Chondrocyte (in vitro differentiated cells): ENCODE data around the gene EPAS1. TPM values are rescaled to one million over a fixed set of nuclear protein-coding genes. Genes with fewer than 3 reads are reported as not detected.

Source experiments
- DNase-seq: peaks from one replicate; pipeline ENCODE4 v3.0.0; 2021; ENCODE audit warnings: mixed read lengths, low spot score
- H3K27ac Mint-ChIP-seq: one replicate; pipeline ENCODE4 v1.8.0; 2021; ENCODE audit warnings: mild to moderate bottlenecking, moderate library complexity, mixed read lengths; ENCODE audit not compliant: unreplicated experiment
- H3K27me3 Mint-ChIP-seq: 2 replicates; pipeline ENCODE4 v1.8.0; 2021; ENCODE audit warnings: low read depth, mixed read lengths
- H3K36me3 Mint-ChIP-seq: 2 replicates; pipeline ENCODE4 v1.8.0; 2021; ENCODE audit warnings: low read depth, mixed read lengths
- H3K4me1 Mint-ChIP-seq: 2 replicates; pipeline ENCODE4 v1.8.0; 2021; ENCODE audit warnings: low read depth, mild to moderate bottlenecking, mixed read lengths
- H3K4me3 Mint-ChIP-seq: one replicate; pipeline ENCODE4 v1.8.0; 2021; ENCODE audit warnings: mild to moderate bottlenecking, moderate library complexity, mixed read lengths; ENCODE audit not compliant: unreplicated experiment
- H3K9me3 Mint-ChIP-seq: 2 replicates; pipeline ENCODE4 v1.8.0; 2021; ENCODE audit warnings: low read depth, mixed read lengths
- total RNA-seq: library from RNA; stranded (reverse); gene quantifications from 3 replicates; pipeline ENCODE4 v1.2.1, GENCODE V29; 2021
- TF ChIP-seq, protein P1 (sequence below): fragments of 200-600 bp; sonication (generic); IDR thresholded peaks from 2 replicates; pipeline ENCODE4 v1.5.0; 2021; ENCODE audit warnings: antibody characterized with exemption, mild to moderate bottlenecking, moderate library complexity

Gene EPAS1
- total RNA-seq, 1 donor from 2014 or later = 122 TPM

DNA sequence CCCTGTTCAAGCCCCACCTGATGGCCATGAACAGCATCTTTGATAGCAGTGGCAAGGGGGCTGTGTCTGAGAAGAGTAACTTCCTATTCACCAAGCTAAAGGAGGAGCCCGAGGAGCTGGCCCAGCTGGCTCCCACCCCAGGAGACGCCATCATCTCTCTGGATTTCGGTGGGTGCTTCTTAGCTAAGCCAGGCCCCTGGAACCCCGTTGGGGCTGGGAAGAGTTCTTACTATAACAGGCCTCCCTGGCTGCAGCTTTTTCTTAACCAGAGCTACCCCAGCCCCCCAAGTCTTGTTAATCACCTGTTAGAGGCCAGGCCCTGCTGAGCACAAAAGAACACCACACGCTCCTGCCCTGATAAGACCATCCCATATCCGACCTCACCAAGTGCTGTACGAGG is 79.4 kb downstream of the EPAS1 start:
- Mint-ChIP-seq H3K27me3 (no peaks in the 10 kb centered on the region), H3K4me3 (no peak overlapping the region), H3K27ac (no peak overlapping the region), H3K36me3 (peaks cover 42% of the 10 kb centered on the region), H3K4me1 (peaks cover 10% of the 10 kb centered on the region), H3K9me3 (peaks cover 4% of the 10 kb centered on the region)
- TF ChIP-seq, protein P1, sequence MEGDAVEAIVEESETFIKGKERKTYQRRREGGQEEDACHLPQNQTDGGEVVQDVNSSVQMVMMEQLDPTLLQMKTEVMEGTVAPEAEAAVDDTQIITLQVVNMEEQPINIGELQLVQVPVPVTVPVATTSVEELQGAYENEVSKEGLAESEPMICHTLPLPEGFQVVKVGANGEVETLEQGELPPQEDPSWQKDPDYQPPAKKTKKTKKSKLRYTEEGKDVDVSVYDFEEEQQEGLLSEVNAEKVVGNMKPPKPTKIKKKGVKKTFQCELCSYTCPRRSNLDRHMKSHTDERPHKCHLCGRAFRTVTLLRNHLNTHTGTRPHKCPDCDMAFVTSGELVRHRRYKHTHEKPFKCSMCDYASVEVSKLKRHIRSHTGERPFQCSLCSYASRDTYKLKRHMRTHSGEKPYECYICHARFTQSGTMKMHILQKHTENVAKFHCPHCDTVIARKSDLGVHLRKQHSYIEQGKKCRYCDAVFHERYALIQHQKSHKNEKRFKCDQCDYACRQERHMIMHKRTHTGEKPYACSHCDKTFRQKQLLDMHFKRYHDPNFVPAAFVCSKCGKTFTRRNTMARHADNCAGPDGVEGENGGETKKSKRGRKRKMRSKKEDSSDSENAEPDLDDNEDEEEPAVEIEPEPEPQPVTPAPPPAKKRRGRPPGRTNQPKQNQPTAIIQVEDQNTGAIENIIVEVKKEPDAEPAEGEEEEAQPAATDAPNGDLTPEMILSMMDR = no peak
- no peak for DNase-seq

- Mint-ChIP-seq H3K4me1 (peaks cover 10% of the 10 kb centered on the region), H3K27me3 (no peaks in the 10 kb centered on the region), H3K9me3 (peaks cover 4% of the 10 kb centered on the region), H3K4me3 (no peak overlapping the region), H3K36me3 (peaks cover 40% of the 10 kb centered on the region), H3K27ac (no peak overlapping the region)
- no peak for DNase-seq
- TF ChIP-seq, protein P1 = no peak
Observed at GRCh38 chr2:46377101-46377581, 79.9 kb downstream of the EPAS1 start.

DNA sequence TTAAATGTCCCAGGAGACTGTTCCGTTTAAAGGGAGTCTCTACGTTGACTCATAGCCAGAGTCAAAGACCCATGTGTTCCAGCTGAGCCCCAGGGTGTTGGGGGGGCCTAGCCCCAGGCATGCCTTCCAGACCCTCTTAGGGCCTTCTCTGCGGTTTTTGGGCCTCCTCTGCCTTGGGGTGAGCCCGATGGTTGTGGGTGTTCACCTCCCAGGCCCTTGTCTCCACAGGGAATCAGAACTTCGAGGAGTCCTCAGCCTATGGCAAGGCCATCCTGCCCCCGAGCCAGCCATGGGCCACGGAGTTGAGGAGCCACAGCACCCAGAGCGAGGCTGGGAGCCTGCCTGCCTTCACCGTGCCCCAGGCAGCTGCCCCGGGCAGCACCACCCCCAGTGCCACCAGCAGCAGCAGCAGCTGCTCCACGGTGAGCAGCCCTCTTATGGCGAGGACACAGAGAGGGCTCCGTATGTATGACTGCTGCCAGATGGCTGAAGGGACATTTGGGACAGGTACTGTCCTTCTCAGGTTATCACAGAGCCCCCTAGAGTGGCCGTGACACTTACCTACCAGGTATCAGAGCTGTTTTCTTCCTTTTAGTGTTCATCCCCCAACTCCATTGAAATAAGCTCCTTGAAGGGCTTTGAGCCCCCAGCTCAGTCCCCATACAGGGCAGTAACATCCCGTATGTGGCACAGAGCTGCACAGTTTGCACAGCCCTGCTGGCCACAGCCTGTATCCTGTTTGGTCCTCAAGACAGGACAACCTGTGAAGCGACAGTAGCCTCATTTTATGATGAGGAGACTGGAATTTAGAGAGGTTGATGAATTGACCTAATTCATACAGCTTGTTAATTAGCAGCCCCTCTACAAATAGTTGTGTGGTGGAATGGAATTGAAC is 80.7 kb downstream of the EPAS1 start:
- Mint-ChIP-seq H3K27me3 (no peaks in the 10 kb centered on the region), H3K4me3 (no peak overlapping the region), H3K27ac (no peak overlapping the region), H3K4me1 (peaks cover 10% of the 10 kb centered on the region), H3K9me3 (peaks cover 4% of the 10 kb centered on the region), H3K36me3 (peaks cover 41% of the 10 kb centered on the region)
- DNase-seq = no peak
- TF ChIP-seq, protein P1 = no peak

GRCh38 chr2:46378616-46379015 is 81.4 kb downstream of the EPAS1 start:
- TF ChIP-seq, protein P1 = no peak
- DNase-seq = no peak
- H3K9me3 Mint-ChIP-seq = no peaks in the 10 kb centered on the region

GRCh38 chr2:46379213-46380037 is 82.2 kb downstream of the EPAS1 start:
- H3K4me3 Mint-ChIP-seq = no peak overlapping the region
- no peaks in the 10 kb centered on the region for H3K9me3 Mint-ChIP-seq
- H3K27me3 Mint-ChIP-seq = no peaks in the 10 kb centered on the region
- H3K27ac Mint-ChIP-seq = peak overlapping the region; percentile 46
- H3K36me3 Mint-ChIP-seq = peaks cover 40% of the 10 kb centered on the region
- DNase-seq = no peak
- TF ChIP-seq, protein P1 = no peak
- peaks cover 10% of the 10 kb centered on the region for H3K4me1 Mint-ChIP-seq

More at GRCh38 chr2:46378616-46379015, 81.4 kb downstream of the EPAS1 start:
- Mint-ChIP-seq H3K27me3 (no peaks in the 10 kb centered on the region), H3K27ac (no peak overlapping the region), H3K4me3 (no peak overlapping the region), H3K4me1 (peaks cover 10% of the 10 kb centered on the region), H3K36me3 (peaks cover 41% of the 10 kb centered on the region)
